HepG2 (cell line): Measurements from ENCODE around the gene MC2R. TPM values are rescaled to one million over a fixed set of nuclear protein-coding genes. Genes with fewer than 3 reads are reported as not detected.

Experiments used
- ATAC-seq: fragments of 200-7000 bp; cut with Tn5 transposase; 3 replicates; pipeline ENCODE4 v1.9.1; 2020; ENCODE audit warnings: mild to moderate bottlenecking, moderate library complexity
- BruUV-seq: library from RNA; stranded (reverse); fragments of 400-500 nt; replicated peaks from 2 replicates; lab custom pipeline; 2021; lab: Mats Ljungman, UMichigan
- CTCF ChIA-PET: fragments of 300-600 bp; formaldehyde crosslinking; extraction: SDS; loops from one replicate; lab custom pipeline; 2021; ENCODE audit warnings: low total read pairs, inconsistent platforms, low intra/inter-chr PET ratio; lab: Yijun Ruan, JAX
- POLR2A ChIA-PET: fragments of 350-600 bp; sonication (Branson Sonifier 250); formaldehyde crosslinking; loops from one replicate; lab custom pipeline; 2020; ENCODE audit warnings: antibody characterized with exemption, inconsistent platforms; lab: Yijun Ruan, JAX
- DNase-seq: peaks from one replicate; pipeline ENCODE4 v3.0.0-alpha.2; 2015; ENCODE audit warnings: low spot score
- FAIRE-seq: peaks from 3 replicates; lab custom pipeline; 2011; peaks lifted over from hg19 to GRCh38; lab: Jason Lieb, UNC
- H2AFZ ChIP-seq: one replicate; pipeline ENCODE4 v1.6.1; 2011; ENCODE audit warnings: low read length, inconsistent platforms
- H3K27ac ChIP-seq: fragments of 300-600 bp; 3 replicates; pipeline ENCODE4 v1.8.0; 2011; ENCODE audit warnings: mixed run types, mild to moderate bottlenecking, mixed read lengths, low read length, inconsistent platforms; ENCODE audit not compliant: insufficient read depth; ENCODE audit errors: extremely low read length
- H3K27me3 ChIP-seq, 2 experiments: fragments of 200-600 bp in 1 of 2; 2 replicates in 1 of 2; 3 replicates in 1 of 2; pipeline versions ENCODE4 v1.6.0 to v1.8.0; 2011; ENCODE audit warnings: low read length in 2 of 2, mild to moderate bottlenecking in 2 of 2, moderate library complexity in 2 of 2, inconsistent platforms in 1 of 2; ENCODE audit not compliant: insufficient read depth in 2 of 2, control insufficient read depth in 1 of 2
- H3K36me3 ChIP-seq, 2 experiments: fragments of 200-600 bp in 1 of 2; replicated peaks in 1 of 2; 2 replicates in 1 of 2; 3 replicates in 1 of 2; pipeline versions ENCODE4 v1.5.1 to v1.8.0; 2011; ENCODE audit warnings: low read length in 2 of 2, inconsistent platforms in 1 of 2; ENCODE audit not compliant: insufficient read depth in 2 of 2, control insufficient read depth in 1 of 2
- H3K4me1 ChIP-seq: 2 replicates; pipeline ENCODE4 v1.5.1; 2012; ENCODE audit warnings: low read length, inconsistent platforms; ENCODE audit not compliant: insufficient read depth
- H3K4me2 ChIP-seq: 2 replicates; pipeline ENCODE4 v1.6.0; 2011; ENCODE audit warnings: low read depth, low read length, inconsistent platforms
- H3K4me3 ChIP-seq, 3 experiments: fragments of 200-600 bp in 1 of 3; sonication (generic), shearing (Covaris generic) in 1 of 3; replicated peaks in 1 of 3; 2 replicates each; pipeline ENCODE4 v1.5.1; 2011 to 2016; ENCODE audit warnings: low read length in 3 of 3, inconsistent platforms in 2 of 3, low read depth in 2 of 3, mild to moderate bottlenecking in 2 of 3, control low read depth in 1 of 3, mixed read lengths in 1 of 3; ENCODE audit not compliant: insufficient read depth in 1 of 3
- H3K79me2 ChIP-seq: one replicate; pipeline ENCODE4 v1.6.1; 2011; ENCODE audit warnings: low read length, inconsistent platforms; ENCODE audit not compliant: insufficient read depth
- H3K9ac ChIP-seq: 2 replicates; pipeline ENCODE4 v1.6.0; 2011; ENCODE audit warnings: mild to moderate bottlenecking, low read depth, low read length, inconsistent platforms; ENCODE audit not compliant: insufficient read depth
- H3K9me3 ChIP-seq: 2 replicates; pipeline ENCODE4 v1.5.1; 2012; ENCODE audit warnings: mild to moderate bottlenecking, low read length
- H4K20me1 ChIP-seq: 2 replicates; pipeline ENCODE4 v1.6.0; 2011; ENCODE audit warnings: inconsistent platforms, mild to moderate bottlenecking, low read length, moderate library complexity; ENCODE audit not compliant: insufficient read depth
- CEBPB ChIP-seq: IDR thresholded peaks from 2 replicates; pipeline ENCODE4 v1.6.1; 2011; ENCODE audit warnings: low read depth, low read length, improper control_type of control experiment, borderline replicate concordance
- CREM ChIP-seq, 2 experiments: sonication (generic) in 1 of 2; formaldehyde crosslinking in 1 of 2; IDR thresholded peaks; 2 replicates each; pipeline versions ENCODE4 v1.4.0 to v1.6.1; 2016 to 2020; ENCODE audit warnings: antibody characterized with exemption in 1 of 2, mild to moderate bottlenecking in 1 of 2, missing genetic modification reagents in 1 of 2
- FOXA1 ChIP-seq, 2 experiments: fragments of 450-650 bp in 1 of 2; sonication (generic) in 1 of 2; formaldehyde crosslinking in 1 of 2; IDR thresholded peaks; 2 replicates each; pipeline versions ENCODE4 v1.4.0 to v1.6.1; 2016 to 2020; ENCODE audit warnings: missing genetic modification reagents in 1 of 2
- FOXK1 ChIP-seq: sonication (generic); formaldehyde crosslinking; IDR thresholded peaks from 2 replicates; pipeline ENCODE4 v1.4.0; 2020; ENCODE audit warnings: low read depth, missing genetic modification reagents, borderline replicate concordance
- HMG20A ChIP-seq: IDR thresholded peaks from 2 replicates; pipeline ENCODE4 v1.6.1; 2016; ENCODE audit warnings: borderline replicate concordance
- HNRNPL ChIP-seq: fragments of 200-400 bp; formaldehyde crosslinking; IDR thresholded peaks from 2 replicates; pipeline ENCODE4 v1.6.1; 2017; ENCODE audit warnings: mild to moderate bottlenecking, low read depth, low read length
- NFATC3 ChIP-seq: sonication (generic); formaldehyde crosslinking; IDR thresholded peaks from 2 replicates; pipeline ENCODE4 v1.5.1; 2020; ENCODE audit warnings: mild to moderate bottlenecking, missing genetic modification reagents
- SRF ChIP-seq: IDR thresholded peaks from 2 replicates; pipeline ENCODE4 v1.6.1; 2011; ENCODE audit warnings: mild to moderate bottlenecking, low read depth, low read length, moderate library complexity
- TCF12 ChIP-seq, 2 experiments: fragments of 450-650 bp in 1 of 2; sonication (generic) in 1 of 2; formaldehyde crosslinking in 1 of 2; IDR thresholded peaks; 2 replicates each; pipeline versions ENCODE4 v1.6.1 to v1.8.0; 2017 to 2022; ENCODE audit warnings: antibody characterized with exemption in 1 of 2, mild to moderate bottlenecking in 1 of 2, missing genetic modification reagents in 1 of 2, moderate library complexity in 1 of 2
- ZNF3 ChIP-seq: IDR thresholded peaks from 2 replicates; pipeline ENCODE4 v1.7.0; 2017; ENCODE audit warnings: inconsistent platforms
- WGBS: methylation state at CpG from one replicate; pipeline ENCODE4 v1.1.6; 2017; ENCODE audit warnings: low lambda C conversion rate; 5-methylcytosine and 5-hydroxymethylcytosine counted together
- in situ Hi-C: cut with HindIII; loops from 2 replicates; pipeline ENCODE4 v1.10.0; 2017; ENCODE audit warnings: low pct_unique_long_range_greater_than_20kb; ENCODE audit not compliant: extremely low pct_ligation_motif_present
- intact Hi-C: fragments of 100-400 bp; cut with micrococcal nuclease; formaldehyde crosslinking; loops from one replicate; pipeline ENCODE4 v1.10.0; 2022; ENCODE audit not compliant: unreplicated experiment
- polyA plus RNA-seq, 8 experiments: library from polyadenylated mRNA; depleted of rRNA in 3 of 8; stranded (reverse) in 7 of 8; unstranded in 1 of 8; fragments of >200 nt; fragmentation: Illumina TruSeq in 4 of 8; extraction: Trizol in 4 of 8; gene quantifications; 2 replicates each; pipeline versions ENCODE4 v1.2.1 to v1.2.3, GENCODE V29; 2011 to 2016; ENCODE audit warnings: low read depth in 4 of 8, missing spikeins in 1 of 8, mixed read lengths in 1 of 8; ENCODE audit not compliant: insufficient read depth in 1 of 8
- total RNA-seq, 5 experiments: library from RNA; depleted of rRNA; stranded (reverse); fragments of >200 nt; fragmentation: Illumina TruSeq; extraction: Trizol; gene quantifications; 2 replicates each; pipeline ENCODE4 v1.2.3, GENCODE V29; 2016; ENCODE audit warnings: low read depth in 1 of 5
- TF ChIP-seq, protein P1 (sequence below): sonication (generic); formaldehyde crosslinking; IDR thresholded peaks from 2 replicates; pipeline ENCODE4 v1.8.0; 2022; ENCODE audit warnings: mild to moderate bottlenecking, missing genetic modification reagents, borderline replicate concordance
- TF ChIP-seq, protein P2 (sequence below): sonication (generic); formaldehyde crosslinking; conservative IDR thresholded peaks from 2 replicates; pipeline ENCODE4 v1.4.0; 2020; ENCODE audit warnings: mild to moderate bottlenecking, missing genetic modification reagents, moderate library complexity

MC2R gene
- total and polyA plus RNA-seq, 2 of the 13 experiments (the other 11 are each of a cell fraction or from before 2014, with no cell fraction given), result not detected

DNA sequence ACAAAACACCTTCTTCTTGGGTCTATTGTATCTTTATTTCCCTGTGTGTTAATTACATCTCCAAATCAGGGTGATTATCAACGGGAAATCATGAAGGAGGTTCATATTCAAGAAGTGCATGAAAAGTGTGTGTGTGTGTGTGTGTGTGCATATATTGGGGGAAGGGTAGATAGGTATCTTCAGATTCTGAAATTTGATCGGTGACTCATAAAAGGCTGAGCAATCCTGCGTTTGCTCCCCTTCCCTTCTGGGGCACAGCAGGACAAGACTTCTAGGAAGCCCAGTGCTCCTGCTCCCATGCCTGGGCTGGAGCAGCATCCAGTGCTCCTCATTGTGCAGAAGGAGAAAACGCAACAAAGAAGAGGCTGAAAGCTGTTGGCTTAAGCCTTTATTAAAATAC is 65.5 kb downstream of the MC2R start:
- intact Hi-C loops, result no loop called here
- in situ Hi-C loops, result no loop called here
- FAIRE-seq, result no peak

DNA sequence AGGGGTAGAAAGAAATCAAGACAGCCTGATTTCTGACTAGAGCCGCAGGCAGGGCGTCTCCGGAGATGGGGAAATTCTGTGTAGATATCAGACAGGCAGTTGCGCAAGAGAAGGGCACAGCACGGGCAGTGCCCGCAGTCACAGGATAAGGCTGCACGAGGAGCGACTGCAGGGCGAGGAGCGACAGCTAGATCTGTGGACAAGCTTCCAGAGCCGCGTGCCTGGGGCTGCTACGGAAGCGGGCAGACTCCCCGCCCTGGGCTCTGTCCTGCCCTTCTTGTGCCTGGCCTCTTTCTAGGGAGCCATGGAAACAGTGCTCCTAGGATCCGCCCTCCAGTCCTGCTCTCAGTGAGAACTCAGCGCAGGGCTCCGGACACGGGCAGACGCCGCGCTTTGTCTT is 78.8 kb downstream of the MC2R start:
- no peak for DNase-seq
- CTCF ChIA-PET, result no interaction called here
- Histone ChIP-seq H3K4me1 (no peaks in the 10 kb centered on the region), H3K9me3 (no peaks in the 10 kb centered on the region), H3K36me3 (no peaks in the 10 kb centered on the region), H3K27ac (no peak overlapping the region), H4K20me1 (no peaks in the 10 kb centered on the region), H3K79me2 (no peaks in the 10 kb centered on the region), H3K9ac (no peak overlapping the region), H3K4me3 (no peak overlapping the region), H3K4me2 (no peak overlapping the region), H2AFZ (no peak overlapping the region), H3K27me3 (peaks cover 0 to 8% of the 10 kb centered on the region in 2 experiments; a peak in 2 of 5 replicates)
- 68% methylated on average over 13 of the region's 22 CpGs for WGBS
- ATAC-seq, result no peak
- BruUV-seq, result no TSS peak
- in situ Hi-C loops (no loop called here), intact Hi-C loops (no loop called here)
- FAIRE-seq, result no peak
- TF ChIP-seq NFATC3 (CRISPR knock-in tag) (no peak), SRF (no peak), HNRNPL (0 out of 2 replicates have a peak, but pooled peaks have one; percentile 22), HMG20A (no peak), FOXA1 (IDR thresholded peaks at IDR 0.05) (no peak), FOXA1 (CRISPR knock-in tag; IDR thresholded peaks at IDR 0.05) (no peak), FOXK1 (CRISPR knock-in tag) (no peak), CEBPB (peak; percentile 79; the same call in 1 of the 2 replicates), TCF12 (IDR thresholded peaks at IDR 0.05) (no peak), TCF12 (CRISPR knock-in tag; IDR thresholded peaks at IDR 0.05) (no peak)
- TF ChIP-seq, protein P1, sequence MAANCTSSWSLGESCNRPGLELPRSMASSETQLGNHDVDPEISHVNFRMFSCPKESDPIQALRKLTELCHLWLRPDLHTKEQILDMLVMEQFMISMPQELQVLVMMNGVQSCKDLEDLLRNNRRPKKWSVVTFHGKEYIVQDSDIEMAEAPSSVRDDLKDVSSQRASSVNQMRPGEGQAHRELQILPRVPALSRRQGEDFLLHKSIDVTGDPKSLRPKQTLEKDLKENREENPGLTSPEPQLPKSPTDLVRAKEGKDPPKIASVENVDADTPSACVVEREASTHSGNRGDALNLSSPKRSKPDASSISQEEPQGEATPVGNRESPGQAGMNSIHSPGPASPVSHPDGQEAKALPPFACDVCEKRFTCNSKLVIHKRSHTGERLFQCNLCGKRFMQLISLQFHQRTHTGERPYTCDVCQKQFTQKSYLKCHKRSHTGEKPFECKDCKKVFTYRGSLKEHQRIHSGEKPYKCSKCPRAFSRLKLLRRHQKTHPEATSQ (CRISPR knock-in tag), result no peak
- POLR2A ChIA-PET, result no interaction called here

More for the DNA sequence above, 65.5 kb downstream of the MC2R start:
- Histone ChIP-seq H3K27me3 (peaks cover 0 to 2% of the 10 kb centered on the region in 2 experiments; a peak in 2 of 5 replicates), H4K20me1 (no peaks in the 10 kb centered on the region), H3K4me3 (no peak overlapping the region), H3K27ac (no peak overlapping the region), H3K36me3 (no peaks in the 10 kb centered on the region), H3K4me1 (no peaks in the 10 kb centered on the region), H3K79me2 (no peaks in the 10 kb centered on the region)
- CTCF ChIA-PET, result no interaction called here
- no TSS peak for BruUV-seq
- DNase-seq, result no peak
- POLR2A ChIA-PET, result no interaction called here
- TF ChIP-seq, protein P2, sequence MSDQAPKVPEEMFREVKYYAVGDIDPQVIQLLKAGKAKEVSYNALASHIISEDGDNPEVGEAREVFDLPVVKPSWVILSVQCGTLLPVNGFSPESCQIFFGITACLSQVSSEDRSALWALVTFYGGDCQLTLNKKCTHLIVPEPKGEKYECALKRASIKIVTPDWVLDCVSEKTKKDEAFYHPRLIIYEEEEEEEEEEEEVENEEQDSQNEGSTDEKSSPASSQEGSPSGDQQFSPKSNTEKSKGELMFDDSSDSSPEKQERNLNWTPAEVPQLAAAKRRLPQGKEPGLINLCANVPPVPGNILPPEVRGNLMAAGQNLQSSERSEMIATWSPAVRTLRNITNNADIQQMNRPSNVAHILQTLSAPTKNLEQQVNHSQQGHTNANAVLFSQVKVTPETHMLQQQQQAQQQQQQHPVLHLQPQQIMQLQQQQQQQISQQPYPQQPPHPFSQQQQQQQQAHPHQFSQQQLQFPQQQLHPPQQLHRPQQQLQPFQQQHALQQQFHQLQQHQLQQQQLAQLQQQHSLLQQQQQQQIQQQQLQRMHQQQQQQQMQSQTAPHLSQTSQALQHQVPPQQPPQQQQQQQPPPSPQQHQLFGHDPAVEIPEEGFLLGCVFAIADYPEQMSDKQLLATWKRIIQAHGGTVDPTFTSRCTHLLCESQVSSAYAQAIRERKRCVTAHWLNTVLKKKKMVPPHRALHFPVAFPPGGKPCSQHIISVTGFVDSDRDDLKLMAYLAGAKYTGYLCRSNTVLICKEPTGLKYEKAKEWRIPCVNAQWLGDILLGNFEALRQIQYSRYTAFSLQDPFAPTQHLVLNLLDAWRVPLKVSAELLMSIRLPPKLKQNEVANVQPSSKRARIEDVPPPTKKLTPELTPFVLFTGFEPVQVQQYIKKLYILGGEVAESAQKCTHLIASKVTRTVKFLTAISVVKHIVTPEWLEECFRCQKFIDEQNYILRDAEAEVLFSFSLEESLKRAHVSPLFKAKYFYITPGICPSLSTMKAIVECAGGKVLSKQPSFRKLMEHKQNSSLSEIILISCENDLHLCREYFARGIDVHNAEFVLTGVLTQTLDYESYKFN (CRISPR knock-in tag), result no peak
- no peak for TF ChIP-seq CREM (IDR thresholded peaks at IDR 0.05)
- TF ChIP-seq CREM (CRISPR knock-in tag; IDR thresholded peaks at IDR 0.05), result no peak
- TF ChIP-seq ZNF3, result no peak
- TF ChIP-seq, all 625 proteins: peak for 0
- Histone ChIP-seq H3K4me2 (no peak overlapping the region), H3K9me3 (no peaks in the 10 kb centered on the region), H2AFZ (no peak overlapping the region), H3K9ac (no peak overlapping the region)
- 27% methylated on average over 4 of the region's 4 CpGs for WGBS
- ATAC-seq, result no peak
